Measurements from ENCODE around the gene CHRM4. TPM values are rescaled to one million over a fixed set of nuclear protein-coding genes. Genes with fewer than 3 reads are reported as not detected.

CHRM4 gene
- total RNA-seq, 1 experiment from 2014 or later = not detected

DNA sequence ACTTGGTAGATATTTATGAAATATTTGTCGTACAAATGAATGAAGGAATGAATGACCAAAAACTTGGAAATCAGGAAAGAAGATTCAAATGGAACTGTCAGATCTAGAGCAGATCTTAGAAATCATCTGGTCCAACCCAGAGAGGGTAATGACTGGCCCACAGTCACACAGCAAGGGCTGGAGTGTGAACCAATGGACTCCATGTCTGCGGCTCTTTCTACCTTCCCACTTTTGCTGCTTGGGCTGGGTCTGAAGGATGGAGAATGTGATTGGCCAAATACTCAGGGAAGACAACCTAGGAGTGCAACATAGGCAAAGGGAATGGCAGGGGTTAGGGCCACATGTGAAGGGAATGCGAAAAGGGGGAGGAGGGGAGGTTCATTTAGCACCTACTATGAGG lies 50.1 kb downstream of the CHRM4 start:
- intact Hi-C loops (cut with micrococcal nuclease) = no loop called here
- CTCF ChIA-PET = interaction anchor here (1.1 kb wide), 2 partner anchors 30 to 105 kb away, joined by 3 read pairs; no protein-coding TSS in a partner anchor
- TF ChIP-seq, protein P1, sequence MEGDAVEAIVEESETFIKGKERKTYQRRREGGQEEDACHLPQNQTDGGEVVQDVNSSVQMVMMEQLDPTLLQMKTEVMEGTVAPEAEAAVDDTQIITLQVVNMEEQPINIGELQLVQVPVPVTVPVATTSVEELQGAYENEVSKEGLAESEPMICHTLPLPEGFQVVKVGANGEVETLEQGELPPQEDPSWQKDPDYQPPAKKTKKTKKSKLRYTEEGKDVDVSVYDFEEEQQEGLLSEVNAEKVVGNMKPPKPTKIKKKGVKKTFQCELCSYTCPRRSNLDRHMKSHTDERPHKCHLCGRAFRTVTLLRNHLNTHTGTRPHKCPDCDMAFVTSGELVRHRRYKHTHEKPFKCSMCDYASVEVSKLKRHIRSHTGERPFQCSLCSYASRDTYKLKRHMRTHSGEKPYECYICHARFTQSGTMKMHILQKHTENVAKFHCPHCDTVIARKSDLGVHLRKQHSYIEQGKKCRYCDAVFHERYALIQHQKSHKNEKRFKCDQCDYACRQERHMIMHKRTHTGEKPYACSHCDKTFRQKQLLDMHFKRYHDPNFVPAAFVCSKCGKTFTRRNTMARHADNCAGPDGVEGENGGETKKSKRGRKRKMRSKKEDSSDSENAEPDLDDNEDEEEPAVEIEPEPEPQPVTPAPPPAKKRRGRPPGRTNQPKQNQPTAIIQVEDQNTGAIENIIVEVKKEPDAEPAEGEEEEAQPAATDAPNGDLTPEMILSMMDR (IDR thresholded peaks at IDR 0.05; ENCODE audit: unreplicated experiment) = no peak
- POLR2A ChIA-PET = no interaction called here
- no peak overlapping the region for H3K27ac Mint-ChIP-seq (ENCODE audit: low read depth, unreplicated experiment)
- BruUV-seq (replicated peaks) = no TSS peak
- no peaks in the 10 kb centered on the region for H3K36me3 Mint-ChIP-seq (ENCODE audit: insufficient read depth, unreplicated experiment)
- H3K27me3 Mint-ChIP-seq (ENCODE audit: insufficient read depth, unreplicated experiment) = no peaks in the 10 kb centered on the region
- no peak for DNase-seq (ENCODE audit: unreplicated experiment)
- peaks cover 44% of the 10 kb centered on the region for H3K4me1 Mint-ChIP-seq (ENCODE audit: insufficient read depth, unreplicated experiment)
- no peaks in the 10 kb centered on the region for H3K9me3 Mint-ChIP-seq (ENCODE audit: unreplicated experiment)
- no peak overlapping the region for H3K4me3 Mint-ChIP-seq (ENCODE audit: unreplicated experiment)

DNA sequence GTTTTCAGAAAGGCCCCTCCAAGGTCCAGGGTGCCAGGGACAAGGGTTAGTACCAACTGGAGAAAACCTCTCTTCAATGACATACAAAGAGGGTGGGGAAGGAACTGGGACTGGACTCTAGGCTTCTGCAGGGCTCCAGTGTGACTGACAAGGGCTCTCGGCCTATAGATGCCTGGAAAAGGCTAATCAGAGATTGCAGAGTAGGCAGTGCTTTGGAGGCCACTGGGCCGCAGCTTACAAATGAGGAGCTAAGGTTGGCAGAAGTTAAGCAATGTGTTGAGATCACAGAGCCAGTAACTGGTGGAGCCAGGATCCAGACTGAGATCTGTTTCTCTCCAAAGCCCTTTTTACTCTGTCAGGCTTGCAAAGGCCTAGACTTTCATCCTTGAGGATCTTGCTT lies 51.8 kb downstream of the CHRM4 start:
- CTCF ChIA-PET = interaction anchor here (0.5 to 2.7 kb wide), 5 partner anchors 23 to 41 kb away, joined by 3 to 8 read pairs (median 3); no protein-coding TSS in a partner anchor
- Mint-ChIP-seq H3K4me3 (ENCODE audit: unreplicated experiment) (no peak overlapping the region), H3K27me3 (ENCODE audit: insufficient read depth, unreplicated experiment) (no peaks in the 10 kb centered on the region), H3K27ac (ENCODE audit: low read depth, unreplicated experiment) (no peak overlapping the region), H3K36me3 (ENCODE audit: insufficient read depth, unreplicated experiment) (no peaks in the 10 kb centered on the region), H3K4me1 (ENCODE audit: insufficient read depth, unreplicated experiment) (peaks cover 37% of the 10 kb centered on the region), H3K9me3 (ENCODE audit: unreplicated experiment) (no peaks in the 10 kb centered on the region)
- BruUV-seq (replicated peaks) = no TSS peak
- POLR2A ChIA-PET = no interaction called here
- intact Hi-C loops (cut with micrococcal nuclease) = no loop called here
- DNase-seq (ENCODE audit: unreplicated experiment) = no peak
- TF ChIP-seq, protein P1 (IDR thresholded peaks at IDR 0.05; ENCODE audit: unreplicated experiment) = no peak

DNA sequence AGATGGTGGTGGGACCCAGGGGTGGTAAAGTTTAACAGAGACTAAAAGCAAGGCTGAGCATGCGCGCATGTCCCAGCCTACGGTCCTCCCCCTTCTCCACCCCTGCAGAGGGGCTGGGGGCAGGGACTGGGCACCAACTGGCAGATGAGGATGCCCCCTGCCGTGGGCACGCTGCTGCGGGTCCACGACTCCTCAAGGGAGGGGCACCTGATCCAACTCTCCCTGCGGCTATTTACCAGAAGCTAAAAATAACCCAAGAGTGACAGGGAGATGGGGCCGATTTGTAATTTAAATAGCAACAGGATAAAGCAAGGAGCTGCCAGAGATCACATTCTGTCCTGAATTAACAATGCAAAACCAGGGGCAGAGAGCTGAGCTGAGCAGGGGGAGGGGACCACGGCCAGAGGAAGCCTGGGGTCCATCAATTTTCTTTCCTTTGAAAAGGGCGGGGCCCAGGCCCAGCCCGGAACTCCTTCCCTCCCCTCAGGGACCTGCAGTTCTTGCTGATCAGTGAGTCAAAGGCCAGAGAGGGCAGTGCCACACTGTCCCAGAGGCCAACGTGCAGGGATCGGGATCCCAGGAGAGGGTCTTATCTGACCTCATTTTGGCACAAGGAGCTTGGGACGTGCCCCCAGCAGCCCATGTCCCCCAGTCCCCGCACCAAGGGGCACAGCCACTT lies 52.4 kb downstream of the CHRM4 start:
- ChIA-PET CTCF (interaction anchor here (0.6 to 2.7 kb wide), 5 partner anchors 22 to 49 kb away, joined by 3 to 8 read pairs (median 3); no protein-coding TSS in a partner anchor), POLR2A (interaction anchor here (0.7 to 1.4 kb wide), 3 partner anchors 8 to 214 kb away, joined by 3 to 4 read pairs (median 3); partner anchors contain the start of gene DGKZ)
- no peaks in the 10 kb centered on the region for H3K36me3 Mint-ChIP-seq (ENCODE audit: insufficient read depth, unreplicated experiment)
- no peaks in the 10 kb centered on the region for H3K9me3 Mint-ChIP-seq (ENCODE audit: unreplicated experiment)
- intact Hi-C loops (cut with micrococcal nuclease) = no loop called here
- peaks cover 40% of the 10 kb centered on the region for H3K4me1 Mint-ChIP-seq (ENCODE audit: insufficient read depth, unreplicated experiment)
- TF ChIP-seq, protein P1 (IDR thresholded peaks at IDR 0.05; ENCODE audit: unreplicated experiment) = no peak
- no peak overlapping the region for H3K4me3 Mint-ChIP-seq (ENCODE audit: unreplicated experiment)
- no TSS peak for BruUV-seq (replicated peaks)
- H3K27ac Mint-ChIP-seq (ENCODE audit: low read depth, unreplicated experiment) = no peak overlapping the region
- DNase-seq (ENCODE audit: unreplicated experiment) = no peak
- no peaks in the 10 kb centered on the region for H3K27me3 Mint-ChIP-seq (ENCODE audit: insufficient read depth, unreplicated experiment)

DNA sequence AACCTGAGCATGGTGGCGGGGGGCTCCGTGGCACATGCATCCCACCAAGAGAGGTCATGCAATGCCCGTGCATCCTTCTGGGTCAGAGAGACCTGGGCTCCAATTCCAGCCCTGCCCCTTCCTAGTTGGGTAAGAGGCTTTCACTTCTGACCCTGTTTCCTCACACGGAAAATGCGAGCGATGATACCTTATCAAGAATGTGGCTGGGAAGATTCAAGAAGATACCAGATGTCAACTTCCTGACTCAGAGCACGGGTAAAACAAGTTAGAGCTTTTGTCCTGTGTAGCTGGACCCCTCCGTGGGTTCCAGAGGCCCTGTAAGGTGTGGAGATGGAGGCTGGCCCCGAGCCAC lies 53.0 kb downstream of the CHRM4 start:
- H3K4me1 Mint-ChIP-seq (ENCODE audit: insufficient read depth, unreplicated experiment) = peaks cover 43% of the 10 kb centered on the region
- no peaks in the 10 kb centered on the region for H3K27me3 Mint-ChIP-seq (ENCODE audit: insufficient read depth, unreplicated experiment)
- intact Hi-C loops (cut with micrococcal nuclease) = no loop called here
- no peak for DNase-seq (ENCODE audit: unreplicated experiment)
- no TSS peak for BruUV-seq (replicated peaks)
- no peak overlapping the region for H3K27ac Mint-ChIP-seq (ENCODE audit: low read depth, unreplicated experiment)
- TF ChIP-seq, protein P1 (IDR thresholded peaks at IDR 0.05; ENCODE audit: unreplicated experiment) = no peak
- no peaks in the 10 kb centered on the region for H3K9me3 Mint-ChIP-seq (ENCODE audit: unreplicated experiment)
- ChIA-PET CTCF (interaction anchor here (0.7 to 2.7 kb wide), 3 partner anchors 22 to 49 kb away, joined by 3 to 8 read pairs (median 3); no protein-coding TSS in a partner anchor), POLR2A (interaction anchor here (0.7 to 1.4 kb wide), 3 partner anchors 8 to 214 kb away, joined by 3 to 4 read pairs (median 3); partner anchors contain the start of gene DGKZ)
- H3K4me3 Mint-ChIP-seq (ENCODE audit: unreplicated experiment) = no peak overlapping the region
- H3K36me3 Mint-ChIP-seq (ENCODE audit: insufficient read depth, unreplicated experiment) = no peaks in the 10 kb centered on the region
